Neural cell (in vitro differentiated cells): ENCODE data around the gene DPYSL4. TPM values are rescaled to one million over a fixed set of nuclear protein-coding genes. Genes with fewer than 3 reads are reported as not detected.

Experiments used
- H2AFZ ChIP-seq: fragments of 200-600, 300-800 bp; sonication (generic), shearing (Covaris generic); 2 replicates; pipeline ENCODE4 v1.6.0; 2014; ENCODE audit warnings: low read depth, mild to moderate bottlenecking, antibody characterized with exemption, low read length, moderate library complexity
- H3F3A ChIP-seq: fragments of 200-600 bp; shearing (Covaris generic); 2 replicates; pipeline ENCODE4 v1.6.1; 2016; ENCODE audit warnings: mild to moderate bottlenecking, moderate library complexity, mixed read lengths, antibody characterized with exemption, low read length; ENCODE audit not compliant: insufficient read depth, poor library complexity, severe bottlenecking
- H3K27ac ChIP-seq: fragments of 200-600, 300-800 bp; sonication (generic), shearing (Covaris generic); 2 replicates; pipeline ENCODE4 v1.5.1; 2014; ENCODE audit warnings: mild to moderate bottlenecking, low read length, moderate library complexity
- H3K27me3 ChIP-seq: fragments of 300-800, 200-600 bp; sonication (generic), shearing (Covaris generic); 2 replicates; pipeline ENCODE4 v1.6.0; 2014; ENCODE audit warnings: mild to moderate bottlenecking, low read depth, low read length, moderate library complexity; ENCODE audit not compliant: insufficient read depth
- H3K36me3 ChIP-seq: fragments of 300-800, 200-600 bp; sonication (generic), shearing (Covaris generic); 2 replicates; pipeline ENCODE4 v1.5.1; 2014; ENCODE audit warnings: mild to moderate bottlenecking, antibody characterized with exemption, low read length, moderate library complexity; ENCODE audit not compliant: insufficient read depth
- H3K4me2 ChIP-seq: fragments of 300-800, 200-600 bp; sonication (generic), shearing (Covaris generic); 2 replicates; pipeline ENCODE4 v1.6.0; 2014; ENCODE audit warnings: mild to moderate bottlenecking, low read length
- H3K4me3 ChIP-seq: fragments of 300-800, 200-600 bp; sonication (generic), shearing (Covaris generic); 2 replicates; pipeline ENCODE4 v1.5.1; 2014; ENCODE audit warnings: mild to moderate bottlenecking, low read length, moderate library complexity
- H3K79me2 ChIP-seq: fragments of 200-600 bp; shearing (Covaris generic); replicated peaks from 2 replicates; pipeline ENCODE4 v1.6.0; 2014; ENCODE audit warnings: mild to moderate bottlenecking, low read length, moderate library complexity; ENCODE audit not compliant: insufficient read depth
- H3K9ac ChIP-seq: fragments of 300-800, 200-600 bp; sonication (generic), shearing (Covaris generic); 2 replicates; pipeline ENCODE4 v1.6.1; 2016; ENCODE audit warnings: mild to moderate bottlenecking, low read length, mixed read lengths
- H3K9me2 ChIP-seq: fragments of 200-600 bp; shearing (Covaris generic); 2 replicates; pipeline ENCODE4 v1.6.1; 2016; ENCODE audit warnings: mild to moderate bottlenecking, low read length, mixed read lengths; ENCODE audit not compliant: insufficient read depth
- H3K9me3 ChIP-seq: fragments of 200-600, 300-800 bp; sonication (generic), shearing (Covaris generic); 2 replicates; pipeline ENCODE4 v1.6.1; 2016; ENCODE audit warnings: mild to moderate bottlenecking, mixed run types, low read length, moderate library complexity, mixed read lengths
- H4K20me1 ChIP-seq: fragments of 200-600 bp; shearing (Covaris generic); 2 replicates; pipeline ENCODE4 v1.6.1; 2016; ENCODE audit warnings: mild to moderate bottlenecking, mixed run types; ENCODE audit not compliant: insufficient read depth
- EP300 ChIP-seq: fragments of 450-650 bp; conservative IDR thresholded peaks from 2 replicates; pipeline ENCODE4 v1.6.1; 2014; ENCODE audit warnings: antibody characterized with exemption, mild to moderate bottlenecking, moderate library complexity; ENCODE audit not compliant: poor library complexity, severe bottlenecking
- EZH2 ChIP-seq: fragments of 200-600, 300-800 bp; shearing (Covaris generic), sonication (generic); IDR thresholded peaks from 2 replicates; pipeline ENCODE4 v1.6.1; 2014; ENCODE audit warnings: antibody characterized with exemption, low read length, borderline replicate concordance, mild to moderate bottlenecking; ENCODE audit not compliant: insufficient read depth, poor library complexity, severe bottlenecking
- MXI1 ChIP-seq: fragments of 450-650 bp; conservative IDR thresholded peaks from 2 replicates; pipeline ENCODE4 v1.6.1; 2014; ENCODE audit warnings: antibody characterized with exemption, mild to moderate bottlenecking; ENCODE audit not compliant: poor library complexity, severe bottlenecking
- POLR2AphosphoS5 ChIP-seq: IDR thresholded peaks from 2 replicates; pipeline ENCODE4 v1.6.1; 2012
- RAD21 ChIP-seq: fragments of 450-650 bp; conservative IDR thresholded peaks from 2 replicates; pipeline ENCODE4 v1.6.1; 2014; ENCODE audit warnings: antibody characterized with exemption, mild to moderate bottlenecking, moderate library complexity
- SMC3 ChIP-seq: fragments of 450-650 bp; conservative IDR thresholded peaks from 2 replicates; pipeline ENCODE4 v1.6.1; 2014; ENCODE audit warnings: antibody characterized with exemption, mild to moderate bottlenecking, moderate library complexity; ENCODE audit not compliant: poor library complexity
- TAF1 ChIP-seq: IDR thresholded peaks from 2 replicates; pipeline ENCODE4 v1.6.1; 2012; ENCODE audit warnings: low read depth
- polyA plus RNA-seq: library from polyadenylated mRNA; depleted of rRNA; stranded (reverse); fragments of >200 nt; gene quantifications from 2 replicates; pipeline ENCODE4 v1.2.3, GENCODE V29; 2014
- TF ChIP-seq, protein P1 (sequence below): IDR thresholded peaks from 2 replicates; pipeline ENCODE4 v1.6.1; 2012; ENCODE audit warnings: borderline replicate concordance
- TF ChIP-seq, protein P2 (sequence below): fragments of 450-650 bp; IDR thresholded peaks from 2 replicates; pipeline ENCODE4 v1.5.1; 2014; ENCODE audit warnings: antibody characterized with exemption, mild to moderate bottlenecking, moderate library complexity; ENCODE audit not compliant: poor library complexity, severe bottlenecking

Gene DPYSL4
- polyA plus RNA-seq, 1 donor from 2014 or later: 116 TPM

DNA sequence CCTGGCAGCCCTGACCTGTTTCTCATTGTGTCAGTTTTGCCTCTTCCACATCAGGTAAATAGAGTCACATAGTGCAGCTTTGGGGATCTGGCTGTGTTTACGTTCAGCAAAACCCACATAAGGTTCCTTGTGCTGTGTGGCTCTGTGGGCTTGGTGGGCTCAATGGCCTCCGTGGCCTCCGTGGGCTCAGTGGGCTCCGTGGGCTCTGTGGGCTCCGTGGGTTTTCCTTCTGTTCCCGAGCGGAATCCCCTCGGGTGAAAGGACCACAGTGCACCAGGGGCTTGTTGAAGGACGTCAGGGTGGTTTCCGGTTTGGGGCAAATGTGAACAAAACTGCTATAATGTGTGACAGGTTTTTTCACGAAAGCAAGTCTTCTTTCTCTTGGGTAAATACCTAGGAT is 12.5 kb upstream of the DPYSL4 start:
- Histone ChIP-seq H3K9me3 (no peaks in the 10 kb centered on the region), H3K27ac (no peak overlapping the region), H3K9me2 (no peaks in the 10 kb centered on the region), H3K9ac (no peak overlapping the region), H3K4me2 (no peak overlapping the region), H3K4me3 (no peak overlapping the region), H3K27me3 (no peaks in the 10 kb centered on the region), H2AFZ (no peak overlapping the region), H3K79me2 (no peaks in the 10 kb centered on the region), H3F3A (no peaks in the 10 kb centered on the region), H3K36me3 (no peaks in the 10 kb centered on the region), H4K20me1 (no peaks in the 10 kb centered on the region)
- TF ChIP-seq MXI1: no peak
- no peak for TF ChIP-seq EZH2
- TF ChIP-seq TAF1: no peak
- TF ChIP-seq SMC3: no peak
- no peak for TF ChIP-seq POLR2AphosphoS5
- TF ChIP-seq, protein P1, sequence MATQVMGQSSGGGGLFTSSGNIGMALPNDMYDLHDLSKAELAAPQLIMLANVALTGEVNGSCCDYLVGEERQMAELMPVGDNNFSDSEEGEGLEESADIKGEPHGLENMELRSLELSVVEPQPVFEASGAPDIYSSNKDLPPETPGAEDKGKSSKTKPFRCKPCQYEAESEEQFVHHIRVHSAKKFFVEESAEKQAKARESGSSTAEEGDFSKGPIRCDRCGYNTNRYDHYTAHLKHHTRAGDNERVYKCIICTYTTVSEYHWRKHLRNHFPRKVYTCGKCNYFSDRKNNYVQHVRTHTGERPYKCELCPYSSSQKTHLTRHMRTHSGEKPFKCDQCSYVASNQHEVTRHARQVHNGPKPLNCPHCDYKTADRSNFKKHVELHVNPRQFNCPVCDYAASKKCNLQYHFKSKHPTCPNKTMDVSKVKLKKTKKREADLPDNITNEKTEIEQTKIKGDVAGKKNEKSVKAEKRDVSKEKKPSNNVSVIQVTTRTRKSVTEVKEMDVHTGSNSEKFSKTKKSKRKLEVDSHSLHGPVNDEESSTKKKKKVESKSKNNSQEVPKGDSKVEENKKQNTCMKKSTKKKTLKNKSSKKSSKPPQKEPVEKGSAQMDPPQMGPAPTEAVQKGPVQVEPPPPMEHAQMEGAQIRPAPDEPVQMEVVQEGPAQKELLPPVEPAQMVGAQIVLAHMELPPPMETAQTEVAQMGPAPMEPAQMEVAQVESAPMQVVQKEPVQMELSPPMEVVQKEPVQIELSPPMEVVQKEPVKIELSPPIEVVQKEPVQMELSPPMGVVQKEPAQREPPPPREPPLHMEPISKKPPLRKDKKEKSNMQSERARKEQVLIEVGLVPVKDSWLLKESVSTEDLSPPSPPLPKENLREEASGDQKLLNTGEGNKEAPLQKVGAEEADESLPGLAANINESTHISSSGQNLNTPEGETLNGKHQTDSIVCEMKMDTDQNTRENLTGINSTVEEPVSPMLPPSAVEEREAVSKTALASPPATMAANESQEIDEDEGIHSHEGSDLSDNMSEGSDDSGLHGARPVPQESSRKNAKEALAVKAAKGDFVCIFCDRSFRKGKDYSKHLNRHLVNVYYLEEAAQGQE: no peak
- TF ChIP-seq EP300: no peak
- no peak for TF ChIP-seq RAD21
- TF ChIP-seq, protein P2, sequence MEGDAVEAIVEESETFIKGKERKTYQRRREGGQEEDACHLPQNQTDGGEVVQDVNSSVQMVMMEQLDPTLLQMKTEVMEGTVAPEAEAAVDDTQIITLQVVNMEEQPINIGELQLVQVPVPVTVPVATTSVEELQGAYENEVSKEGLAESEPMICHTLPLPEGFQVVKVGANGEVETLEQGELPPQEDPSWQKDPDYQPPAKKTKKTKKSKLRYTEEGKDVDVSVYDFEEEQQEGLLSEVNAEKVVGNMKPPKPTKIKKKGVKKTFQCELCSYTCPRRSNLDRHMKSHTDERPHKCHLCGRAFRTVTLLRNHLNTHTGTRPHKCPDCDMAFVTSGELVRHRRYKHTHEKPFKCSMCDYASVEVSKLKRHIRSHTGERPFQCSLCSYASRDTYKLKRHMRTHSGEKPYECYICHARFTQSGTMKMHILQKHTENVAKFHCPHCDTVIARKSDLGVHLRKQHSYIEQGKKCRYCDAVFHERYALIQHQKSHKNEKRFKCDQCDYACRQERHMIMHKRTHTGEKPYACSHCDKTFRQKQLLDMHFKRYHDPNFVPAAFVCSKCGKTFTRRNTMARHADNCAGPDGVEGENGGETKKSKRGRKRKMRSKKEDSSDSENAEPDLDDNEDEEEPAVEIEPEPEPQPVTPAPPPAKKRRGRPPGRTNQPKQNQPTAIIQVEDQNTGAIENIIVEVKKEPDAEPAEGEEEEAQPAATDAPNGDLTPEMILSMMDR: no peak

DNA sequence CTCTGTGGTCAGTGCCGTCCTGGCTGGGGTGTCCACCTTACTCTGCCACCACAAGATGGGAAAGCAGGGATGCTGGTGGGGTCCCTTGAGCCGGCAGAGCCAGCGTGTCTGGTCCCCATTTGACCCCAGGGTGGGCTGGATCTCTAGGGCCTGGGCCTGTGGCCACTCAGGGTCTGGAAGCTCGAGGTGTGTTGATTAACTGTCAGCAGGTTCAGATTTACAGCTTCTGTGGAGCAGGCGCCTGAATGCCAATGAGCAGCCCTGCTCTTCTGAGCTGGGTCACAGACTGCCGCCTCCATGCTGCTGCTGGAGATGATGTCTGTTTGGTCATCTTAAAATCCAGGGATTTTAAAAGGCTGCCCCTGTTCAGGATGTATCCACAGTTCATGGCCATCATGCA is 11.3 kb upstream of the DPYSL4 start:
- no peak overlapping the region for H3K9ac ChIP-seq
- no peaks in the 10 kb centered on the region for H3F3A ChIP-seq
- no peaks in the 10 kb centered on the region for H3K79me2 ChIP-seq
- no peak overlapping the region for H2AFZ ChIP-seq
- H3K27me3 ChIP-seq: no peaks in the 10 kb centered on the region
- H3K36me3 ChIP-seq: no peaks in the 10 kb centered on the region
- no peaks in the 10 kb centered on the region for H3K9me2 ChIP-seq
- no peaks in the 10 kb centered on the region for H3K9me3 ChIP-seq
- H3K27ac ChIP-seq: no peak overlapping the region
- no peak for TF ChIP-seq EP300
- no peak for TF ChIP-seq SMC3
- TF ChIP-seq TAF1: no peak
- TF ChIP-seq, protein P2: no peak
- TF ChIP-seq MXI1: no peak
- no peak for TF ChIP-seq POLR2AphosphoS5
- no peak for TF ChIP-seq RAD21
- no peak for TF ChIP-seq EZH2
- TF ChIP-seq, protein P1: no peak
- no peaks in the 10 kb centered on the region for H4K20me1 ChIP-seq
- H3K4me2 ChIP-seq: no peak overlapping the region
- H3K4me3 ChIP-seq: no peak overlapping the region
